Measurements from ENCODE around the gene LHFPL6.

Gene LHFPL6

GRCh38 chr13:39419876-39420275, 183.1 kb downstream of the LHFPL6 start:
- no peaks in the 10 kb centered on the region for H3K36me3 ChIP-seq (ENCODE audit: control insufficient read depth, insufficient read depth, low read length)
- no peak overlapping the region for H3K27ac ChIP-seq (ENCODE audit: low read length)
- no peaks in the 10 kb centered on the region; the same call in 1 of the 2 replicates for H3K4me1 ChIP-seq (ENCODE audit: control insufficient read depth, insufficient read depth, low read length)
- no peaks in the 10 kb centered on the region for H3K9me3 ChIP-seq (ENCODE audit: control insufficient read depth, insufficient read depth, low read length)
- no CpG with 5 or more reads among the region's 4 CpGs for WGBS (ENCODE audit: insufficient coverage, insufficient read length)
- H3K27me3 ChIP-seq (ENCODE audit: control insufficient read depth, insufficient read depth, low read length) = no peaks in the 10 kb centered on the region
- no peak overlapping the region for H3K4me3 ChIP-seq (ENCODE audit: low read length)
- no peak for DNase-seq (ENCODE audit: low read depth, low spot score)

GRCh38 chr13:39419068-39419467, 183.9 kb downstream of the LHFPL6 start:
- Histone ChIP-seq H3K9me3 (ENCODE audit: control insufficient read depth, insufficient read depth, low read length) (no peaks in the 10 kb centered on the region), H3K36me3 (ENCODE audit: control insufficient read depth, insufficient read depth, low read length) (no peaks in the 10 kb centered on the region), H3K27me3 (ENCODE audit: control insufficient read depth, insufficient read depth, low read length) (no peaks in the 10 kb centered on the region), H3K27ac (ENCODE audit: low read length) (no peak overlapping the region), H3K4me1 (ENCODE audit: control insufficient read depth, insufficient read depth, low read length) (no peaks in the 10 kb centered on the region; the same call in 1 of the 2 replicates), H3K4me3 (ENCODE audit: low read length) (no peak overlapping the region)
- no peak for DNase-seq (ENCODE audit: low read depth, low spot score)

- no peak overlapping the region for H3K27ac ChIP-seq (ENCODE audit: low read length)
- no peaks in the 10 kb centered on the region for H3K9me3 ChIP-seq (ENCODE audit: control insufficient read depth, insufficient read depth, low read length)
- no peak overlapping the region for H3K4me3 ChIP-seq (ENCODE audit: low read length)
- H3K36me3 ChIP-seq (ENCODE audit: control insufficient read depth, insufficient read depth, low read length) = no peaks in the 10 kb centered on the region
- DNase-seq (ENCODE audit: low read depth, low spot score) = no peak
- no CpG with 5 or more reads among the region's 3 CpGs for WGBS (ENCODE audit: insufficient coverage, insufficient read length)
- H3K4me1 ChIP-seq (ENCODE audit: control insufficient read depth, insufficient read depth, low read length) = no peaks in the 10 kb centered on the region; the same call in 1 of the 2 replicates
- H3K27me3 ChIP-seq (ENCODE audit: control insufficient read depth, insufficient read depth, low read length) = no peaks in the 10 kb centered on the region
These were observed 184.6 kb downstream of the LHFPL6 start for GRCh38 chr13:39418424-39418823.

GRCh38 chr13:39417643-39418042, 185.3 kb downstream of the LHFPL6 start:
- no peak for DNase-seq (ENCODE audit: low read depth, low spot score)
- no peaks in the 10 kb centered on the region for H3K27me3 ChIP-seq (ENCODE audit: control insufficient read depth, insufficient read depth, low read length)
- no peaks in the 10 kb centered on the region; the same call in 1 of the 2 replicates for H3K4me1 ChIP-seq (ENCODE audit: control insufficient read depth, insufficient read depth, low read length)
- H3K4me3 ChIP-seq (ENCODE audit: low read length) = no peak overlapping the region
- no peaks in the 10 kb centered on the region for H3K9me3 ChIP-seq (ENCODE audit: control insufficient read depth, insufficient read depth, low read length)
- no peak overlapping the region for H3K27ac ChIP-seq (ENCODE audit: low read length)
- no CpG with 5 or more reads among the region's 5 CpGs for WGBS (ENCODE audit: insufficient coverage, insufficient read length)
- no peaks in the 10 kb centered on the region for H3K36me3 ChIP-seq (ENCODE audit: control insufficient read depth, insufficient read depth, low read length)

GRCh38 chr13:39417131-39417530, 185.9 kb downstream of the LHFPL6 start:
- Histone ChIP-seq H3K27ac (ENCODE audit: low read length) (no peak overlapping the region), H3K4me3 (ENCODE audit: low read length) (no peak overlapping the region), H3K4me1 (ENCODE audit: control insufficient read depth, insufficient read depth, low read length) (no peaks in the 10 kb centered on the region; the same call in 1 of the 2 replicates), H3K9me3 (ENCODE audit: control insufficient read depth, insufficient read depth, low read length) (no peaks in the 10 kb centered on the region), H3K27me3 (ENCODE audit: control insufficient read depth, insufficient read depth, low read length) (no peaks in the 10 kb centered on the region), H3K36me3 (ENCODE audit: control insufficient read depth, insufficient read depth, low read length) (no peaks in the 10 kb centered on the region)
- DNase-seq (ENCODE audit: low read depth, low spot score) = no peak
- WGBS (ENCODE audit: insufficient coverage, insufficient read length) = no CpG with 5 or more reads among the region's 5 CpGs

- no peak overlapping the region for H3K27ac ChIP-seq (ENCODE audit: low read length)
- no peaks in the 10 kb centered on the region for H3K36me3 ChIP-seq (ENCODE audit: control insufficient read depth, insufficient read depth, low read length)
- no peak for DNase-seq (ENCODE audit: low read depth, low spot score)
- peaks cover 1% of the 10 kb centered on the region; the same call in 1 of the 2 replicates for H3K4me1 ChIP-seq (ENCODE audit: control insufficient read depth, insufficient read depth, low read length)
- H3K9me3 ChIP-seq (ENCODE audit: control insufficient read depth, insufficient read depth, low read length) = no peaks in the 10 kb centered on the region
- WGBS (ENCODE audit: insufficient coverage, insufficient read length) = no CpG with 5 or more reads among the region's 8 CpGs
- H3K4me3 ChIP-seq (ENCODE audit: low read length) = no peak overlapping the region
- no peaks in the 10 kb centered on the region for H3K27me3 ChIP-seq (ENCODE audit: control insufficient read depth, insufficient read depth, low read length)
These were observed 187.8 kb downstream of the LHFPL6 start for GRCh38 chr13:39415008-39415802.

- no peaks in the 10 kb centered on the region for H3K27me3 ChIP-seq (ENCODE audit: control insufficient read depth, insufficient read depth, low read length)
- no peaks in the 10 kb centered on the region for H3K36me3 ChIP-seq (ENCODE audit: control insufficient read depth, insufficient read depth, low read length)
- no peaks in the 10 kb centered on the region for H3K9me3 ChIP-seq (ENCODE audit: control insufficient read depth, insufficient read depth, low read length)
- no peak overlapping the region for H3K27ac ChIP-seq (ENCODE audit: low read length)
- H3K4me3 ChIP-seq (ENCODE audit: low read length) = no peak overlapping the region
- H3K4me1 ChIP-seq (ENCODE audit: control insufficient read depth, insufficient read depth, low read length) = peaks cover 1% of the 10 kb centered on the region; the same call in 1 of the 2 replicates
- no peak for DNase-seq (ENCODE audit: low read depth, low spot score)
These were observed 188.7 kb downstream of the LHFPL6 start for GRCh38 chr13:39414339-39414738.

GRCh38 chr13:39411511-39411910, 191.5 kb downstream of the LHFPL6 start:
- no peak overlapping the region for H3K4me3 ChIP-seq (ENCODE audit: low read length)
- peaks cover 1% of the 10 kb centered on the region; the same call in 1 of the 2 replicates for H3K4me1 ChIP-seq (ENCODE audit: control insufficient read depth, insufficient read depth, low read length)
- no peak for DNase-seq (ENCODE audit: low read depth, low spot score)
- H3K27me3 ChIP-seq (ENCODE audit: control insufficient read depth, insufficient read depth, low read length) = no peaks in the 10 kb centered on the region
- no peak overlapping the region for H3K27ac ChIP-seq (ENCODE audit: low read length)
- no peaks in the 10 kb centered on the region for H3K9me3 ChIP-seq (ENCODE audit: control insufficient read depth, insufficient read depth, low read length)
- H3K36me3 ChIP-seq (ENCODE audit: control insufficient read depth, insufficient read depth, low read length) = no peaks in the 10 kb centered on the region
- WGBS (ENCODE audit: insufficient coverage, insufficient read length) = no CpG with 5 or more reads among the region's 3 CpGs

GRCh38 chr13:39410964-39411363, 192.0 kb downstream of the LHFPL6 start:
- H3K27me3 ChIP-seq (ENCODE audit: control insufficient read depth, insufficient read depth, low read length) = no peaks in the 10 kb centered on the region
- DNase-seq (ENCODE audit: low read depth, low spot score) = no peak
- H3K27ac ChIP-seq (ENCODE audit: low read length) = no peak overlapping the region

GRCh38 chr13:39410096-39410901, 192.7 kb downstream of the LHFPL6 start:
- H3K27ac ChIP-seq (ENCODE audit: low read length) = no peak overlapping the region
- peaks cover 1% of the 10 kb centered on the region; the same call in 1 of the 2 replicates for H3K4me1 ChIP-seq (ENCODE audit: control insufficient read depth, insufficient read depth, low read length)
- no peak overlapping the region for H3K4me3 ChIP-seq (ENCODE audit: low read length)

More at GRCh38 chr13:39410964-39411363, 192.0 kb downstream of the LHFPL6 start:
- Histone ChIP-seq H3K36me3 (ENCODE audit: control insufficient read depth, insufficient read depth, low read length) (no peaks in the 10 kb centered on the region), H3K4me1 (ENCODE audit: control insufficient read depth, insufficient read depth, low read length) (peaks cover 1% of the 10 kb centered on the region; the same call in 1 of the 2 replicates), H3K9me3 (ENCODE audit: control insufficient read depth, insufficient read depth, low read length) (no peaks in the 10 kb centered on the region), H3K4me3 (ENCODE audit: low read length) (no peak overlapping the region)
- 100% methylated on average over 1 of the region's 5 CpGs for WGBS (ENCODE audit: insufficient coverage, insufficient read length)

More at GRCh38 chr13:39410096-39410901, 192.7 kb downstream of the LHFPL6 start:
- Histone ChIP-seq H3K9me3 (ENCODE audit: control insufficient read depth, insufficient read depth, low read length) (no peaks in the 10 kb centered on the region), H3K36me3 (ENCODE audit: control insufficient read depth, insufficient read depth, low read length) (no peaks in the 10 kb centered on the region), H3K27me3 (ENCODE audit: control insufficient read depth, insufficient read depth, low read length) (no peaks in the 10 kb centered on the region)
- WGBS (ENCODE audit: insufficient coverage, insufficient read length) = no CpG with 5 or more reads among the region's 2 CpGs
- DNase-seq (ENCODE audit: low read depth, low spot score) = no peak

All from iPS DF 6.9 (cell line).